Forelimb muscle (tissue), 1 donor: ENCODE measurements around the gene CNTN2. TPM values are rescaled to one million over a fixed set of nuclear protein-coding genes. Genes with fewer than 3 reads are reported as not detected.

Source experiments
- DNase-seq: peaks from one replicate; pipeline ENCODE4 v3.0.0-alpha.2; 2013; ENCODE audit warnings: low read depth
- polyA plus RNA-seq: library from polyadenylated mRNA; unstranded; fragments of 120-200 nt; gene quantifications from one replicate; pipeline ENCODE4 v1.2.1, GENCODE V29; 2013; ENCODE audit not compliant: insufficient read length

The CNTN2 gene
- polyA plus RNA-seq, 1 donor = 0.39 TPM

GRCh38 chr1:205121660-205122488 is 78.9 kb downstream of the CNTN2 start, which contains the start of gene RBBP5:
TSS of gene RBBP5 (minus strand) at chr1:205121978. CDS start at chr1:205121873, 105 bp downstream.
- DNase-seq = peak; percentile 93

GRCh38 chr1:205122489-205122882 is 79.5 kb downstream of the CNTN2 start:
- DNase-seq = no peak

GRCh38 chr1:205124726-205125125 is 81.7 kb downstream of the CNTN2 start:
- no peak for DNase-seq

DNA sequence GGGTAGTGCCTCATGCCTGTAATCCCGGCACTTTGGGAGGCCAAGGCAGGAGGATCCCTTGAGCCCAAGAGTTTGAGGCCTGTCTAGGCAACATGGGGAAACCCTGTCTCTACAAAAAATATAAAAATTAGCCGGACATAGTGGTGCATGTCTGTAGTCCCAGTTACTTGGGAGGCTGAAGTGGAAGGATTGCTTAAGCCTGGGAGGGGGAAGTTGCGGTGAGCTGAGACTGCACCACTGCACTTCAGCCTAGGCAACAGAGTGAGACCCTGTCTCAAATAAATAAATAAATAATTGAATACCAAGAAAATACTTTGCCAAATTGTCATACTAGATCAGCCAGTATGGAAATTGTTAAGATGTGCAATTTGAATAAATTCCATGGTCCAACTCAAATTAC is 84.6 kb downstream of the CNTN2 start:
- no peak for DNase-seq

Other genes starting within 250 kb of the CNTN2 start
- gene NFASC, start 172.3 kb upstream of the CNTN2 start, polyA plus RNA-seq = 1.1 TPM
- gene TMEM81, start 41.2 kb downstream of the CNTN2 start, polyA plus RNA-seq = 1.9 TPM
- gene RBBP5, start 78.8 kb downstream of the CNTN2 start, polyA plus RNA-seq = 9.9 TPM
- 7.5 TPM for gene DSTYK, start 168.5 kb downstream of the CNTN2 start, polyA plus RNA-seq
- 10.8 TPM for gene TMCC2, start 184.7 kb downstream of the CNTN2 start, polyA plus RNA-seq